Right lobe of liver (tissue), 6 donors: ENCODE data around the gene ZNF506. TPM values are rescaled to one million over a fixed set of nuclear protein-coding genes. Genes with fewer than 3 reads are reported as not detected.
"Not testable (repeated sequence)": the region's sequence is repeated elsewhere in the genome, so short reads cannot be mapped to it uniquely, and the experiment has no call there.

Experiments used
- ATAC-seq, 4 donors: fragments of 200-7000 bp; cut with Tn5 transposase; one replicate each; pipeline ENCODE4 v1.9.1; 2020; ENCODE audit warnings: mild to moderate bottlenecking in 4 of 4, moderate library complexity in 4 of 4
- DNase-seq, 3 donors: peaks; one replicate each; pipeline ENCODE4 v3.0.0-alpha.2; 2020
- H3K27ac ChIP-seq, 3 donors: fragments of 200-600 bp; one replicate each; pipeline ENCODE4 v1.8.0; 2022
- H3K27me3 ChIP-seq, 2 donors: fragments of 200-600 bp; one replicate each; pipeline ENCODE4 v1.8.0; 2022
- H3K36me3 ChIP-seq, 4 donors: fragments of 200-600 bp; sonication (generic) in 1 of 4; one replicate each; pipeline versions ENCODE4 v1.5.1 to v1.8.0; 2017 to 2022; ENCODE audit warnings: control low read depth in 1 of 4
- H3K4me1 ChIP-seq, 4 donors: fragments of 200-600 bp; sonication (generic) in 1 of 4; one replicate each; pipeline versions ENCODE4 v1.5.1 to v1.8.0; 2017 to 2022; ENCODE audit warnings: control low read depth in 1 of 4
- H3K4me3 ChIP-seq, 3 donors: fragments of 200-600 bp; one replicate each; pipeline ENCODE4 v1.8.0; 2022
- H3K9me3 ChIP-seq, 4 donors: fragments of 200-600 bp; sonication (generic) in 1 of 4; one replicate each; pipeline versions ENCODE4 v1.5.1 to v1.8.0; 2017 to 2022; ENCODE audit warnings: control low read depth in 1 of 4
- POLR2A ChIP-seq: fragments of 450-650 bp; IDR thresholded peaks from one replicate; pipeline ENCODE4 v1.6.1; 2017; ENCODE audit warnings: antibody characterized with exemption, mild to moderate bottlenecking
- WGBS: methylation state at CpG from one replicate; pipeline ENCODE4 v1.1.6; 2018; ENCODE audit warnings: low coverage, low lambda C conversion rate; ENCODE audit not compliant: insufficient coverage; ENCODE audit errors: missing lambda C conversion rate; 5-methylcytosine and 5-hydroxymethylcytosine counted together
- intact Hi-C, 2 donors: fragments of 100-400 bp; cut with DNase I; formaldehyde crosslinking; loops; one replicate each; pipeline versions ENCODE4 v1.11.2 to v1.14.1; 2022
- total RNA-seq, 6 experiments: library from RNA; depleted of rRNA in 2 of 6; stranded (reverse); fragments of >200 nt in 2 of 6; fragmentation: NEBNext Ultra II Directional in 3 of 6; extraction: Animal tissue kit (Norgen Biotek cat#: 25700) in 3 of 6; gene quantifications; one replicate each; pipeline versions ENCODE4 v1.1.0 to v1.2.4, GENCODE V29; 2016 to 2023
- TF ChIP-seq, protein P1 (sequence below), 4 donors: fragments of 200-600 bp in 3 of 4; fragments of 450-650 bp in 1 of 4; IDR thresholded peaks; one replicate each; pipeline versions ENCODE4 v1.5.1 to v1.8.0; 2016 to 2022; ENCODE audit warnings: antibody characterized with exemption in 4 of 4, mild to moderate bottlenecking in 2 of 4
- donor health status: DM: no; HTN: yes; CAD: no.
- donor health status: DM: no; HTN: no; CAD: no.
- donor health status: DM: no; HTN: no; CAD: no.
- donor health status: DM: no; HTN: yes; CAD: no.
- donor health status: DM: no; HTN: yes; CAD: no.

The ZNF506 gene
- total RNA-seq, 6 experiments from 2014 or later = 2.2 to 8.6 (median 3.2) TPM

DNA sequence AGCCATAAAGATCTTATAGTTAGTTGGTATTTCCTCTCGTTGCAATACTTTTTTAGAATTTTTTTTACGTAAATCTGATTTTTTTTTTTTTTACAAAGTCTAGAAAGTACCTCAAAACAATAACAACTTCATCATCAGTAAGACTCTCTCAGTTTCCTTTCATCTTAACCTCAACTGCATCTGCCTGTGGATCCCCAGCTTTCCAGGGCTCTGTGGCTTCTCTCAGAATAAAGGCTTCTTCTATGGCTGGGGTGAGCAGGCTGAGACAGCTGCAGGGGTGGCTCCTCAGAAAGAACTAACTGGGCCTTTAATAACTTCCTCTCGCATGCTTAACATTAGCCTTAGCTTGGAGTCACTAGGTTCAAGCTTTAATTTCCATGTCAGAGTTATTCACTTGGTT lies 4.2 kb downstream of the ZNF506 start:
- no peak for TF ChIP-seq POLR2A
- TF ChIP-seq, protein P1, sequence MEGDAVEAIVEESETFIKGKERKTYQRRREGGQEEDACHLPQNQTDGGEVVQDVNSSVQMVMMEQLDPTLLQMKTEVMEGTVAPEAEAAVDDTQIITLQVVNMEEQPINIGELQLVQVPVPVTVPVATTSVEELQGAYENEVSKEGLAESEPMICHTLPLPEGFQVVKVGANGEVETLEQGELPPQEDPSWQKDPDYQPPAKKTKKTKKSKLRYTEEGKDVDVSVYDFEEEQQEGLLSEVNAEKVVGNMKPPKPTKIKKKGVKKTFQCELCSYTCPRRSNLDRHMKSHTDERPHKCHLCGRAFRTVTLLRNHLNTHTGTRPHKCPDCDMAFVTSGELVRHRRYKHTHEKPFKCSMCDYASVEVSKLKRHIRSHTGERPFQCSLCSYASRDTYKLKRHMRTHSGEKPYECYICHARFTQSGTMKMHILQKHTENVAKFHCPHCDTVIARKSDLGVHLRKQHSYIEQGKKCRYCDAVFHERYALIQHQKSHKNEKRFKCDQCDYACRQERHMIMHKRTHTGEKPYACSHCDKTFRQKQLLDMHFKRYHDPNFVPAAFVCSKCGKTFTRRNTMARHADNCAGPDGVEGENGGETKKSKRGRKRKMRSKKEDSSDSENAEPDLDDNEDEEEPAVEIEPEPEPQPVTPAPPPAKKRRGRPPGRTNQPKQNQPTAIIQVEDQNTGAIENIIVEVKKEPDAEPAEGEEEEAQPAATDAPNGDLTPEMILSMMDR (IDR thresholded peaks at IDR 0.05) = no peak
- Histone ChIP-seq H3K4me3 (no peak overlapping the region), H3K36me3 (no peaks in the 10 kb centered on the region), H3K27me3 (no peaks in the 10 kb centered on the region), H3K27ac (no peak overlapping the region), H3K9me3 (peaks cover 0 to 12% (median 2%) of the 10 kb centered on the region in 4 donors), H3K4me1 (no peaks in the 10 kb centered on the region)
- intact Hi-C loops = no loop called here
- no peak for DNase-seq
- WGBS = 78% methylated on average over 3 of the region's 3 CpGs
- ATAC-seq = no peak

DNA sequence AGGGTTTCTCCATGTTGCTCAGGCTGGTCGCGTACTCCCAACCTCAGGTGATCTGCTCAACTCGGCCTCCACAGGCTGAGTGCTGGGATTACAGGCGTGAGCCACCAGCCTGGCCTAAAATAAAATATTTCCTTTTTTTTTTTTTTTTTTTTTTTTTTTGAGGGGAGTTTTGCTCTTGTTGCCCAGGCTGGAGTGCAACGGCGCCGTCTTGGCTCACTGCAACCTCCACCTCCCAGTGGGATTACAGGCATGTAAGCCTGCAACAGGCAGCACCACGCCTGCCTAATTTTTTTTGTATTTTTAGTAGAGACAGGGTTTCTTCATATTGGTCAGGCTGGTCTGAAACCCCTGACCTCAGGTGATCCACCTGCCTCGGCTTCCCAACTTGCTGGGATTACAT lies 4.9 kb downstream of the ZNF506 start:
- Histone ChIP-seq H3K4me1 (no peaks in the 10 kb centered on the region), H3K9me3 (peaks cover 0 to 12% (median 0%) of the 10 kb centered on the region in 4 donors), H3K27me3 (no peaks in the 10 kb centered on the region), H3K4me3 (no peak overlapping the region), H3K36me3 (no peaks in the 10 kb centered on the region), H3K27ac (no peak overlapping the region)
- intact Hi-C loops = no loop called here
- DNase-seq = no peak
- no peak for ATAC-seq
- WGBS = 86% methylated on average over 8 of the region's 9 CpGs
- TF ChIP-seq POLR2A = no peak
- TF ChIP-seq, protein P1 (IDR thresholded peaks at IDR 0.05) = no peak

DNA sequence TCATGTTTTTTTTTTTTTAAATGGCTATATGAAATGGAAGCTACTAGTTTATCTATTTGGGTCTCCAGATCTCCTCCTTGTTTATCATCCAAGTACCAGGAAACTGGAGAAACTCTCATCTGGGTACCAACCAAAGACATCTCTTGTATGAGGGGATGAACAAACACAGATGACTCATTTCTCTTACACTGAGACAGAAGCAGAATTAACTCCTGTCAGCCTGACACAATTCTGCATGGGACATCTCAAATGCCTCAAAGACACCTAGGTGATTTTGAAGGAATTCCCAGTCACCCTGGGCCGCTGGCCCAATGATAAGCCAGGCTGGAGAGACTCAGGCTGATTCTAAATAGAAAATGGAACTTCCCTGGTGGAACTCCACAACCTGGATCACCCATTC lies 9.6 kb downstream of the ZNF506 start:
- H3K4me1 ChIP-seq, H3K27me3 ChIP-seq, DNase-seq, H3K36me3 ChIP-seq, H3K4me3 ChIP-seq, H3K27ac ChIP-seq, ATAC-seq, intact Hi-C loops: not testable (repeated sequence)
- WGBS = 83% methylated on average over 1 of the region's 1 CpG
- H3K9me3 ChIP-seq = peaks cover 0 to 13% (median 0%) of the 10 kb centered on the region in 4 donors

DNA sequence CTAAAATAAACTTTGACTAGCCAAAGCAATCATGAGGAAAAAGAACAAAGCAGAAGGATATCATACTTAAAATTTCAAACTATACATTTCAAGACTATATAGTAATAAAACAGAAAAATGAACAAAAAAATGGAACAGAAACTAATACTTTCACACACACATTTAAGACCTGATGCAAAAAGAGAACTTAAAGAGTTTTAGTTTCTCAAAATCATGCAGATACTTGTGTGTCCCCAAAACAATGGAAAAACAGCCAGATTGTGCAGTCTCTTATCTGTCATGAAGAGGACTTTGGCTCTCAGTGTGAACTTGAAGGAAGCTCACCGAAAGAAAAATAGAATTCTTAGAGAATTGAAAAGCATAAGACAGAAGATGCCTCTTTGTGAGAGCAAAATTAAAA lies 16.1 kb downstream of the ZNF506 start:
- Histone ChIP-seq H3K4me3 (no peak overlapping the region), H3K4me1 (no peaks in the 10 kb centered on the region), H3K9me3 (peaks cover 0 to 18% (median 10%) of the 10 kb centered on the region in 4 donors), H3K36me3 (peaks cover 0 to 12% (median 0%) of the 10 kb centered on the region in 4 donors), H3K27ac (no peak overlapping the region), H3K27me3 (no peaks in the 10 kb centered on the region)
- 100% methylated on average over 1 of the region's 1 CpG for WGBS
- intact Hi-C loops = no loop called here
- TF ChIP-seq POLR2A = no peak
- TF ChIP-seq, protein P1 (IDR thresholded peaks at IDR 0.05) = no peak
- DNase-seq (no peak), ATAC-seq (no peak)

DNA sequence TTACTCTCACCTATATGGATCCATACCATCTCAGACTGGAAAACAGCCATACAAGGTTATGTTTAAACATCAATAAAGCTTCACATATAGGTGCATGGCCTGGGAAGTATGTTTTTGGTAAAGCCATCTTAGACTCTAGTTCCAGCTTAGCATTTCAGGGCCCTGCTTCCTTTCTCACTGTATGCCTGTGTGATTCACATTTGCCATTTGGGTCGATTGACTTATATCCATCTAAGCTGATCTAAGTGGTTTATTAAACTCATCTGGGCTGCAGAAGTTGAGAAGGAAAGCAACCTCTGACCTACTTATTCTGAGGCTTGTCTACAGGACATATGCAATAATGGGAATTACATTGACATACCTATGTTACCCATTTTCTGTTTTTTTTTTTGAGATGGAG lies 33.5 kb downstream of the ZNF506 start:
- Histone ChIP-seq H3K4me3 (no peak overlapping the region), H3K27me3 (no peaks in the 10 kb centered on the region), H3K9me3 (peaks cover 0 to 4% (median 0%) of the 10 kb centered on the region in 4 donors), H3K27ac (no peak overlapping the region), H3K4me1 (no peaks in the 10 kb centered on the region), H3K36me3 (peaks cover 0 to 34% (median 23%) of the 10 kb centered on the region in 4 donors)
- ATAC-seq (no peak), DNase-seq (no peak)
- WGBS = 88% methylated on average over 1 of the region's 1 CpG
- intact Hi-C loops = no loop called here
- TF ChIP-seq, protein P1 (IDR thresholded peaks at IDR 0.05) = no peak
- no peak for TF ChIP-seq POLR2A

DNA sequence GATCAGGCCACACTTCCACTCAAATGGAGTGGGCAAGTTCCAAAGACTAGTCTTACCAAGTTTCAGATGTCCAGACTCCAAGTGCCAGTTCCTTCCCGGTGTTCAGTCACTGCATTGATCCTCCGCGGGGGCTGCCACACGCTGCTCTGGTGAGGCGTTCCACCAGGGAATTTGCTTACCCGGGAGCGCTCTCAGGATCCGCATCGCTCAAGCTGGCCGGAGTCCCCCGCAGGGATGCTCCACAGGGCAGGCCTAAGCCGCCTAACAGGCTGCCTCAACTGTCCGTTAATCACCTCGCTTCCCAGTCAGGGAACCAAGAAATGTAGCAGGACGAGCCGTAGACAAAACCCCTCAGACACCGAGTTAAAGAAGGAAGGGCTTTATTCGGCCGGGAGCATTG lies 36.1 kb downstream of the ZNF506 start:
- ATAC-seq, H3K4me3 ChIP-seq, H3K9me3 ChIP-seq, intact Hi-C loops, DNase-seq, H3K27me3 ChIP-seq, H3K4me1 ChIP-seq, H3K27ac ChIP-seq: not testable (repeated sequence)
- whole genome bisulfite sequencing = 97% methylated on average over 12 of the region's 19 CpGs
- peaks cover 0 to 18% (median 9%) of the 10 kb centered on the region in 4 donors for H3K36me3 ChIP-seq
